SH-SY5Y (cell line): ENCODE results near the gene NOP16.

Experiments used
- GATA2 ChIP-seq: IDR thresholded peaks from 2 replicates; pipeline ENCODE4 v1.6.1; 2011; ENCODE audit warnings: mild to moderate bottlenecking, low read depth, low read length
- GATA3 ChIP-seq: IDR thresholded peaks from 2 replicates; pipeline ENCODE4 v1.6.1; 2011; ENCODE audit warnings: low read depth, mild to moderate bottlenecking, low read length, moderate library complexity

DNA sequence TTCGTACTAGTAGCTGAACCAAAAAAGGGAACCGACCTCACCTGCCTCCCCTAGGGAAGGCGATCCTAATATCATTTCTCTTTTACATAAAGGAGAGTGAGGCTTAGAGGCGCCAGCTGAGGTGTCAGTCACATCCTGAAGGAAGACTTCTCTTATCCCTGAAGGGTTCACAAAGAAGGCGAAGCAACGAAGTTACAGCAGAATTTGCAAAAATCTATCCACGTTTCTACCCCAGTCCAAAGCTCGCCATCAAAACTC is 26.2 kb downstream of the NOP16 start:
- TF ChIP-seq GATA2 (no peak), GATA3 (no peak)
